ENCODE results near the gene VAPA. TPM values are rescaled to one million over a fixed set of nuclear protein-coding genes. Genes with fewer than 3 reads are reported as not detected.

VAPA gene
- total and polyA plus RNA-seq, 9 of the 15 experiments (the other 6 are each of a cell fraction or from before 2014, with no cell fraction given): 219 to 902 (median 526) TPM

DNA sequence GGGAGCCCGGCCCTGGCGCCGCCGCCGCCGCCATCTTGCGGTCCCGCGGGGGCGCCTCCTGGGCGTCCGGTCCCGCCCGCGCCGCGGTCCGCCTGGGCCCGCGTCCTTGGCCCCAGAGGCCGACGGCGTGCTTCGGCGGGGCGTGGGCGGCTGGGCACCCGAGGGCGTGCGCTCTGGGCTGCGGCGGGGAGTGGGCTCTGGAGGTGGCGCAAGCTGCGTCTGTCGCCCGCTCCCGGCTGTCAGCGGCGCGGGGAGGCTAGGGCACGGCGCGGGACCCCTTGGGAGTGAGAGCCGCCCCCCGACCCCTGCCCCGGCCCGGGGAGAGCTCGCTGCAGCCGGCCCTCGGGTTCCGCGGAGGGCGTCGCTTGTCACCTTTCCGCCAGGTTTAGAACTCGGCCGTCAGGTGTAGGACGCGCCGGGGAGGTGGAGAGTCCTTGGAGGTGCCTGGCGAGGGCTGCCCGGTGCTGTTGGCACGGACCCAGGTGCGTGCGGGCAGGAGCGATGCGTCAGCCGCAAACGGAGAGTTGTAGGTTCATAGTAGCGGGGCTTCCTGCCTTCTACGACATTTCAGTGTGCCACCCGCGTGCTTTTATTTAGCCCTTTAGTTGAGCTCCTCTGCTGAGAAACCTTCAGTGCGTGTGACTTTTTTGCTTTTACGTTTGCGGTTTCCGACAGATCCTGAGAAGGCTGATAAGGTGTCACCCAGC lies 921 bp downstream of the VAPA start (continued):
- TF ChIP-seq, protein P1, sequence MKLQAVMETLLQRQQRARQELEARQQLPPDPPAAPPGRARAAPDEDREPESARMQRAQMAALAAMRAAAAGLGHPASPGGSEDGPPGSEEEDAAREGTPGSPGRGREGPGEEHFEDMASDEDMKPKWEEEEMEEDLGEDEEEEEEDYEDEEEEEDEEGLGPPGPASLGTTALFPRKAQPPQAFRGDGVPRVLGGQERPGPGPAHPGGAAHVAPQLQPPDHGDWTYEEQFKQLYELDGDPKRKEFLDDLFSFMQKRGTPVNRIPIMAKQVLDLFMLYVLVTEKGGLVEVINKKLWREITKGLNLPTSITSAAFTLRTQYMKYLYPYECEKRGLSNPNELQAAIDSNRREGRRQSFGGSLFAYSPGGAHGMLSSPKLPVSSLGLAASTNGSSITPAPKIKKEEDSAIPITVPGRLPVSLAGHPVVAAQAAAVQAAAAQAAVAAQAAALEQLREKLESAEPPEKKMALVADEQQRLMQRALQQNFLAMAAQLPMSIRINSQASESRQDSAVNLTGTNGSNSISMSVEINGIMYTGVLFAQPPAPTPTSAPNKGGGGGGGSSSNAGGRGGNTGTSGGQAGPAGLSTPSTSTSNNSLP (IDR thresholded peaks at IDR 0.05; ENCODE audit: borderline replicate concordance, low read depth, low read length): no peak; the same call in 1 of the 2 replicates
- TF ChIP-seq POLR2A (conservative IDR thresholded peaks at IDR 0.05): peak; percentile 87
- peak; percentile 83 for TF ChIP-seq MTA1 (IDR thresholded peaks at IDR 0.05; ENCODE audit: borderline replicate concordance)
- TF ChIP-seq SIN3A (IDR thresholded peaks at IDR 0.05; ENCODE audit: borderline replicate concordance in 2 of 2, control insufficient read depth in 1 of 2, low read depth in 2 of 2, low read length in 2 of 2): peak in 1 of 2 experiments; percentile 78; a peak in 1 of 4 replicates
- TF ChIP-seq POLR2G (IDR thresholded peaks at IDR 0.05; ENCODE audit: low read depth, low read length): peak; percentile 69
- TF ChIP-seq, protein P2, sequence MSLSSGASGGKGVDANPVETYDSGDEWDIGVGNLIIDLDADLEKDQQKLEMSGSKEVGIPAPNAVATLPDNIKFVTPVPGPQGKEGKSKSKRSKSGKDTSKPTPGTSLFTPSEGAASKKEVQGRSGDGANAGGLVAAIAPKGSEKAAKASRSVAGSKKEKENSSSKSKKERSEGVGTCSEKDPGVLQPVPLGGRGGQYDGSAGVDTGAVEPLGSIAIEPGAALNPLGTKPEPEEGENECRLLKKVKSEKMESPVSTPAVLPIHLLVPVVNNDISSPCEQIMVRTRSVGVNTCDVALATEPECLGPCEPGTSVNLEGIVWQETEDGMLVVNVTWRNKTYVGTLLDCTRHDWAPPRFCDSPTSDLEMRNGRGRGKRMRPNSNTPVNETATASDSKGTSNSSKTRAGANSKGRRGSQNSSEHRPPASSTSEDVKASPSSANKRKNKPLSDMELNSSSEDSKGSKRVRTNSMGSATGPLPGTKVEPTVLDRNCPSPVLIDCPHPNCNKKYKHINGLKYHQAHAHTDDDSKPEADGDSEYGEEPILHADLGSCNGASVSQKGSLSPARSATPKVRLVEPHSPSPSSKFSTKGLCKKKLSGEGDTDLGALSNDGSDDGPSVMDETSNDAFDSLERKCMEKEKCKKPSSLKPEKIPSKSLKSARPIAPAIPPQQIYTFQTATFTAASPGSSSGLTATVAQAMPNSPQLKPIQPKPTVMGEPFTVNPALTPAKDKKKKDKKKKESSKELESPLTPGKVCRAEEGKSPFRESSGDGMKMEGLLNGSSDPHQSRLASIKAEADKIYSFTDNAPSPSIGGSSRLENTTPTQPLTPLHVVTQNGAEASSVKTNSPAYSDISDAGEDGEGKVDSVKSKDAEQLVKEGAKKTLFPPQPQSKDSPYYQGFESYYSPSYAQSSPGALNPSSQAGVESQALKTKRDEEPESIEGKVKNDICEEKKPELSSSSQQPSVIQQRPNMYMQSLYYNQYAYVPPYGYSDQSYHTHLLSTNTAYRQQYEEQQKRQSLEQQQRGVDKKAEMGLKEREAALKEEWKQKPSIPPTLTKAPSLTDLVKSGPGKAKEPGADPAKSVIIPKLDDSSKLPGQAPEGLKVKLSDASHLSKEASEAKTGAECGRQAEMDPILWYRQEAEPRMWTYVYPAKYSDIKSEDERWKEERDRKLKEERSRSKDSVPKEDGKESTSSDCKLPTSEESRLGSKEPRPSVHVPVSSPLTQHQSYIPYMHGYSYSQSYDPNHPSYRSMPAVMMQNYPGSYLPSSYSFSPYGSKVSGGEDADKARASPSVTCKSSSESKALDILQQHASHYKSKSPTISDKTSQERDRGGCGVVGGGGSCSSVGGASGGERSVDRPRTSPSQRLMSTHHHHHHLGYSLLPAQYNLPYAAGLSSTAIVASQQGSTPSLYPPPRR (CRISPR knock-in tag; IDR thresholded peaks at IDR 0.05; ENCODE audit: borderline replicate concordance): no peak
- TF ChIP-seq, protein P3, sequence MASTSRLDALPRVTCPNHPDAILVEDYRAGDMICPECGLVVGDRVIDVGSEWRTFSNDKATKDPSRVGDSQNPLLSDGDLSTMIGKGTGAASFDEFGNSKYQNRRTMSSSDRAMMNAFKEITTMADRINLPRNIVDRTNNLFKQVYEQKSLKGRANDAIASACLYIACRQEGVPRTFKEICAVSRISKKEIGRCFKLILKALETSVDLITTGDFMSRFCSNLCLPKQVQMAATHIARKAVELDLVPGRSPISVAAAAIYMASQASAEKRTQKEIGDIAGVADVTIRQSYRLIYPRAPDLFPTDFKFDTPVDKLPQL (IDR thresholded peaks at IDR 0.05; ENCODE audit: extremely low read depth, insufficient read length): no peak
- TF ChIP-seq, protein P4, sequence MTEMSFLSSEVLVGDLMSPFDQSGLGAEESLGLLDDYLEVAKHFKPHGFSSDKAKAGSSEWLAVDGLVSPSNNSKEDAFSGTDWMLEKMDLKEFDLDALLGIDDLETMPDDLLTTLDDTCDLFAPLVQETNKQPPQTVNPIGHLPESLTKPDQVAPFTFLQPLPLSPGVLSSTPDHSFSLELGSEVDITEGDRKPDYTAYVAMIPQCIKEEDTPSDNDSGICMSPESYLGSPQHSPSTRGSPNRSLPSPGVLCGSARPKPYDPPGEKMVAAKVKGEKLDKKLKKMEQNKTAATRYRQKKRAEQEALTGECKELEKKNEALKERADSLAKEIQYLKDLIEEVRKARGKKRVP (CRISPR knock-in tag; IDR thresholded peaks at IDR 0.05): peak; percentile 55; the same call in 1 of the 2 replicates
- no peak for TF ChIP-seq NFATC3 (IDR thresholded peaks at IDR 0.05)
- no peak for TF ChIP-seq HEY1 (CRISPR knock-in tag; IDR thresholded peaks at IDR 0.05; ENCODE audit: borderline replicate concordance)
- TF ChIP-seq, protein P5, sequence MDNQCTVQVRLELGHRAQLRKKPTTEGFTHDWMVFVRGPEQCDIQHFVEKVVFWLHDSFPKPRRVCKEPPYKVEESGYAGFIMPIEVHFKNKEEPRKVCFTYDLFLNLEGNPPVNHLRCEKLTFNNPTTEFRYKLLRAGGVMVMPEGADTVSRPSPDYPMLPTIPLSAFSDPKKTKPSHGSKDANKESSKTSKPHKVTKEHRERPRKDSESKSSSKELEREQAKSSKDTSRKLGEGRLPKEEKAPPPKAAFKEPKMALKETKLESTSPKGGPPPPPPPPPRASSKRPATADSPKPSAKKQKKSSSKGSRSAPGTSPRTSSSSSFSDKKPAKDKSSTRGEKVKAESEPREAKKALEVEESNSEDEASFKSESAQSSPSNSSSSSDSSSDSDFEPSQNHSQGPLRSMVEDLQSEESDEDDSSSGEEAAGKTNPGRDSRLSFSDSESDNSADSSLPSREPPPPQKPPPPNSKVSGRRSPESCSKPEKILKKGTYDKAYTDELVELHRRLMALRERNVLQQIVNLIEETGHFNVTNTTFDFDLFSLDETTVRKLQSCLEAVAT (IDR thresholded peaks at IDR 0.05): peak; percentile 30 to 99; a peak in 3 of 4 replicates
- 0 out of 2 replicates have a peak, but pooled peaks have one; percentile 31 for TF ChIP-seq ZNF174 (CRISPR knock-in tag; IDR thresholded peaks at IDR 0.05)
- peak in 1 of 2 experiments; percentile 83; a peak in 2 of 4 replicates for TF ChIP-seq HDAC1 (IDR thresholded peaks at IDR 0.05)
- no peak for TF ChIP-seq ZNF57 (CRISPR knock-in tag; IDR thresholded peaks at IDR 0.05)
- TF ChIP-seq FOXP1 (CRISPR knock-in tag; IDR thresholded peaks at IDR 0.05): no peak
- TF ChIP-seq PTBP1 (IDR thresholded peaks at IDR 0.05; ENCODE audit: low read depth, low read length): no peak
- no peak for TF ChIP-seq RBM34 (IDR thresholded peaks at IDR 0.05; ENCODE audit: borderline replicate concordance, insufficient read depth, low read length)
